ENCODE measurements around the gene GRAMD2B. TPM values are rescaled to one million over a fixed set of nuclear protein-coding genes. Genes with fewer than 3 reads are reported as not detected.

Gene GRAMD2B
- total RNA-seq, 2 donors from 2014 or later: 59.3 to 79.5 TPM

DNA sequence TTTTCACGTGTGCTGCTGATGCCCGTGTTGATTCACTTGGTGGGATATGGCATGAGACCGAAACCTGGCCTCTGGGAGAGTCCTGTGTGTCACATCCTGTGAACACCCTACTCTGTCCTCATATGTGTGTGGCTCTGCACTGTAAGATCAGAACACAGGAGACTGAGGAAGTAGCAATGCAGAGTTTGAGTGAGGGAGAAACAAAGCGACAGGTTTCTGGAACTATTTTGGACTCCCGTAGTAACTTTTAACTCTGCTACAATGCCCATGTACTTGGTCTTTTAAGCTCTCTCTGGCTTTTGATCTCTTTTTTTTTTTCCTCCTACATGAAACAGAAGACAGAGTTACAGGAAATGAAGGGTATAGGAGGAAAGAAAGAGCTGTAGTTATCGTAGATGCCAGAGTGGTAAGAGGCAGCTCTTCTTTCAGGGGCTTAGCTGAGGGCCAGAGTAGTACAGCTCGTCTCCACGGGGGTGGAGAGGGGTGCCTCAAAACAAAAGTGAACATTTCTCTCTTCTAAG lies 26.6 kb downstream of the GRAMD2B start:
- peaks cover 5 to 65% of the 10 kb centered on the region in 2 donors for H3K4me1 ChIP-seq (ENCODE audit: control insufficient read depth in 1 of 2, low read depth in 2 of 2)
- no peaks in the 10 kb centered on the region for H3K9me3 ChIP-seq
- ATAC-seq (ENCODE audit: insufficient number of reproducible peaks, low FRiP score, low read depth) (peak; percentile 60), DNase-seq (ENCODE audit: low spot score) (no peak)
- peak overlapping the region in 1 of 2 donors; percentile 50 for H3K27ac ChIP-seq
- no peaks in the 10 kb centered on the region for H3K27me3 ChIP-seq (replicated peaks; ENCODE audit: insufficient read depth)
- TF ChIP-seq, protein P1, sequence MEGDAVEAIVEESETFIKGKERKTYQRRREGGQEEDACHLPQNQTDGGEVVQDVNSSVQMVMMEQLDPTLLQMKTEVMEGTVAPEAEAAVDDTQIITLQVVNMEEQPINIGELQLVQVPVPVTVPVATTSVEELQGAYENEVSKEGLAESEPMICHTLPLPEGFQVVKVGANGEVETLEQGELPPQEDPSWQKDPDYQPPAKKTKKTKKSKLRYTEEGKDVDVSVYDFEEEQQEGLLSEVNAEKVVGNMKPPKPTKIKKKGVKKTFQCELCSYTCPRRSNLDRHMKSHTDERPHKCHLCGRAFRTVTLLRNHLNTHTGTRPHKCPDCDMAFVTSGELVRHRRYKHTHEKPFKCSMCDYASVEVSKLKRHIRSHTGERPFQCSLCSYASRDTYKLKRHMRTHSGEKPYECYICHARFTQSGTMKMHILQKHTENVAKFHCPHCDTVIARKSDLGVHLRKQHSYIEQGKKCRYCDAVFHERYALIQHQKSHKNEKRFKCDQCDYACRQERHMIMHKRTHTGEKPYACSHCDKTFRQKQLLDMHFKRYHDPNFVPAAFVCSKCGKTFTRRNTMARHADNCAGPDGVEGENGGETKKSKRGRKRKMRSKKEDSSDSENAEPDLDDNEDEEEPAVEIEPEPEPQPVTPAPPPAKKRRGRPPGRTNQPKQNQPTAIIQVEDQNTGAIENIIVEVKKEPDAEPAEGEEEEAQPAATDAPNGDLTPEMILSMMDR (IDR thresholded peaks at IDR 0.05): no peak
- H3K36me3 ChIP-seq: no peaks in the 10 kb centered on the region
- peak overlapping the region; percentile 3 for H3K4me3 ChIP-seq

DNA sequence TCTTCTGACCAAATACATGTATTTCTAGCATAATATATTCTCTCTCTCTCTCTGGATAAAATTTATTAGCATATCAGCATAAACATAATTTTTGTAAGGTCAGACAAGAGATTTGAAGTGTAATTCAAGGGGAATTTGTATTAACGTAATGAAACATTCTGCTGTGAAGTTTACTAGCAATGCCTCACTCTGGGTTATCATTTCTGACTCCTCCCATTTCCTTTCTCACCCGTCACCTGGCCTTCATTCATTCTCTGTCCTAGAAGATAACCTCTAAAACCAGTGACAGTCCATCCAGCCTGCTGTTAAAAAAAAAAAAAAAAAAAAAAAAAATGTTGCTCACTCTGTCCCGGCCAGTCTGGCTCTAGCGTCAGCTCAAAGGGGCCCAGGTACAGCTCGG lies 27.1 kb downstream of the GRAMD2B start:
- peaks cover 5 to 65% of the 10 kb centered on the region in 2 donors for H3K4me1 ChIP-seq (ENCODE audit: control insufficient read depth in 1 of 2, low read depth in 2 of 2)
- DNase-seq (ENCODE audit: low spot score): no peak
- H3K9me3 ChIP-seq: no peaks in the 10 kb centered on the region
- H3K36me3 ChIP-seq: no peaks in the 10 kb centered on the region
- no peak overlapping the region for H3K4me3 ChIP-seq
- TF ChIP-seq, protein P1 (IDR thresholded peaks at IDR 0.05): no peak
- H3K27me3 ChIP-seq (replicated peaks; ENCODE audit: insufficient read depth): no peaks in the 10 kb centered on the region
- H3K27ac ChIP-seq: peak overlapping the region in 1 of 2 donors; percentile 50
- ATAC-seq (ENCODE audit: insufficient number of reproducible peaks, low FRiP score, low read depth): no peak

DNA sequence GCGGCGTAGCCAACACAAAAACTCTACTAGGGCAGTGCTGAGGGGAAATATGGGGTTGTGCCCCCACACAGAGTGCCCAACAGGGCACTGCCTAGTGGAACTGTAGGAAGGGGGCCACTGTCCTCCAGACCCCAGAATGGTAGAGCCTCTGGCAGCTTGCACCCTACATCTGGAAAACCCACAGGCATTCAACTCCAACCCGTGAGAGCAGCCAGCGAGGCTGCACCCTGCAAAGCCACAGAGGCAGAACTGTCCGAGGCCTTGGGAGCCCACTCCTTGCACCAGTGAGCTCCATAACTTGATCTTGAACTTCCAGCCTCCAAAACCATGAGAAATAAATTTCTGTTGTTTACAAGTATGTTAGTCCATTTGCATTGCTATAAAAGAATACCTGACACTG lies 27.7 kb downstream of the GRAMD2B start:
- H3K4me1 ChIP-seq (ENCODE audit: control insufficient read depth in 1 of 2, low read depth in 2 of 2): peaks cover 5 to 65% of the 10 kb centered on the region in 2 donors
- no peak overlapping the region for H3K27ac ChIP-seq

DNA sequence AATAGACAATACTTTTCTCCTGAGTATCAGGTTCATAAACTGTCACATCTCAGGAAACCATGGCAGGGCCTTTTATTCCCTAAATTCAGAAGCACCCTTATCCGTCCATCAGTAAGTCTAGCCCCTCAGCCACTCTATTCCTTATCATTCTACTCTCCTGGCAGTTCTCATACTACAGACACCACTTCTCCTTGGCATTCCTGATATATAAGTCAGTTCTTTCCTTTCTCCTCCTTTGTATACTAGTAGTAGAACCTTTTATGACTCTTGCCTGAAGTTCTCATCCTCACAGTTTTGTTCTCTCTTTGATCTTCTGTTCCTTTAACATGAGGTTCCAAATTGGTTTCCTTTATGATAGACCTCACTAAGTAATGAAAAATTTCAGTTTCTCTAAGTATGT lies 29.3 kb downstream of the GRAMD2B start:
- DNase-seq (ENCODE audit: low spot score) (no peak), ATAC-seq (ENCODE audit: insufficient number of reproducible peaks, low FRiP score, low read depth) (no peak)
- no peak overlapping the region for H3K4me3 ChIP-seq
- TF ChIP-seq, protein P1 (IDR thresholded peaks at IDR 0.05): no peak
- no peaks in the 10 kb centered on the region for H3K27me3 ChIP-seq (replicated peaks; ENCODE audit: insufficient read depth)
- H3K9me3 ChIP-seq: no peaks in the 10 kb centered on the region
- H3K27ac ChIP-seq: no peak overlapping the region
- no peaks in the 10 kb centered on the region for H3K36me3 ChIP-seq
- peaks cover 5 to 55% of the 10 kb centered on the region in 2 donors for H3K4me1 ChIP-seq (ENCODE audit: control insufficient read depth in 1 of 2, low read depth in 2 of 2)

More for the DNA sequence above, 27.7 kb downstream of the GRAMD2B start:
- ATAC-seq (ENCODE audit: insufficient number of reproducible peaks, low FRiP score, low read depth): no peak
- Histone ChIP-seq H3K4me3 (no peak overlapping the region), H3K36me3 (no peaks in the 10 kb centered on the region), H3K27me3 (replicated peaks; ENCODE audit: insufficient read depth) (no peaks in the 10 kb centered on the region), H3K9me3 (no peaks in the 10 kb centered on the region)
- TF ChIP-seq, protein P1 (IDR thresholded peaks at IDR 0.05): no peak
- DNase-seq (ENCODE audit: low spot score): no peak

DNA sequence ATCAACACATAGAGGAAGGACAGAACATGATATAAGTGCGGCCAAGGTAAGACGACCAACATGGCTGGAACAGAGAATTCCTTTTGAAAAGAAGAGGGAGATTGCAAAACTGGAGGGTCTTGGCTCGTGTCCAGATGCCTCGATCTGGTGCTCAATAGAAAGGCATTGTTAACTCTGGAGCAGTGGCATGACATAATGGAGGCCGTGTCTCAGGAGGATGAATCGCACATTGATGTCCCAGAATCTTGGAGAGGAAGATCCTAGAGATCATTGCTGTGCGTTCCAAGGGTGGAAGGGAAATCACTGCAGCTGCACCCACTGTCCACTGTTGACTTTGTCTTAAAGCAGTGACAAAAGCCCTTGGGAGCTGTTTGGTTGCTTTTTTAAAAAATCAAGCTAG lies 30.9 kb downstream of the GRAMD2B start:
- no peak for ATAC-seq (ENCODE audit: insufficient number of reproducible peaks, low FRiP score, low read depth)
- H3K27ac ChIP-seq: no peak overlapping the region

More for the DNA sequence above, 30.9 kb downstream of the GRAMD2B start:
- DNase-seq (ENCODE audit: low spot score): no peak
- Histone ChIP-seq H3K4me3 (no peak overlapping the region), H3K9me3 (no peaks in the 10 kb centered on the region), H3K4me1 (ENCODE audit: control insufficient read depth in 1 of 2, low read depth in 2 of 2) (peaks cover 5 to 50% of the 10 kb centered on the region in 2 donors), H3K36me3 (no peaks in the 10 kb centered on the region), H3K27me3 (replicated peaks; ENCODE audit: insufficient read depth) (no peaks in the 10 kb centered on the region)
- TF ChIP-seq, protein P1 (IDR thresholded peaks at IDR 0.05): no peak
